Panc1 (cell line): ENCODE measurements around the gene IDI1.

Experiments used
- POLR2AphosphoS5 ChIP-seq: IDR thresholded peaks from 2 replicates; pipeline ENCODE4 v1.6.1; 2012; ENCODE audit warnings: mild to moderate bottlenecking, low read depth, low read length, moderate library complexity
- SIN3A ChIP-seq: IDR thresholded peaks from 2 replicates; pipeline ENCODE4 v1.6.1; 2012; ENCODE audit warnings: low read depth, mild to moderate bottlenecking, low read length, moderate library complexity, borderline replicate concordance; ENCODE audit not compliant: insufficient read depth
- TF ChIP-seq, protein P1 (sequence below): fragments of 450-650 bp; IDR thresholded peaks from 2 replicates; pipeline ENCODE4 v1.5.1; 2017; ENCODE audit warnings: mild to moderate bottlenecking

DNA sequence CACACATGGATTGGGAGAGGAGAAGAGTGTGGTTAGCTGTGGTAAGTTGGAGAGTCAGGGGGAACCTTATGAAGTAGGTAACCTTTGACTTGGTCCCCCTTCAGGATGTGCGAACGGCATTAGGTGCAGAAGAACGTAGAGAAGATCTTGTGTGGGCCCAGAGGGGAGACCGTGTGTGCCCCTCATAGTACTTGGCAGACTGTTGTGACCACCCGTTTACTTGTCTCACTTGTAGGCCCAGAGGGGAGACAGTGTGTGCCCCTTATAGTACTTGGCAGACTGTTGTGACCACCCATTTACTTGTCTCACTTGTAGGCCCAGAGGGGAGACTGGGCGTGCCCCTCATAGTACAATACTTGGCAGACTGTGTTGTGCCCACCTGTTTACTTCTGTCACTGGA is 58.1 kb downstream of the IDI1 start:
- TF ChIP-seq, protein P1, sequence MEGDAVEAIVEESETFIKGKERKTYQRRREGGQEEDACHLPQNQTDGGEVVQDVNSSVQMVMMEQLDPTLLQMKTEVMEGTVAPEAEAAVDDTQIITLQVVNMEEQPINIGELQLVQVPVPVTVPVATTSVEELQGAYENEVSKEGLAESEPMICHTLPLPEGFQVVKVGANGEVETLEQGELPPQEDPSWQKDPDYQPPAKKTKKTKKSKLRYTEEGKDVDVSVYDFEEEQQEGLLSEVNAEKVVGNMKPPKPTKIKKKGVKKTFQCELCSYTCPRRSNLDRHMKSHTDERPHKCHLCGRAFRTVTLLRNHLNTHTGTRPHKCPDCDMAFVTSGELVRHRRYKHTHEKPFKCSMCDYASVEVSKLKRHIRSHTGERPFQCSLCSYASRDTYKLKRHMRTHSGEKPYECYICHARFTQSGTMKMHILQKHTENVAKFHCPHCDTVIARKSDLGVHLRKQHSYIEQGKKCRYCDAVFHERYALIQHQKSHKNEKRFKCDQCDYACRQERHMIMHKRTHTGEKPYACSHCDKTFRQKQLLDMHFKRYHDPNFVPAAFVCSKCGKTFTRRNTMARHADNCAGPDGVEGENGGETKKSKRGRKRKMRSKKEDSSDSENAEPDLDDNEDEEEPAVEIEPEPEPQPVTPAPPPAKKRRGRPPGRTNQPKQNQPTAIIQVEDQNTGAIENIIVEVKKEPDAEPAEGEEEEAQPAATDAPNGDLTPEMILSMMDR: no peak
- TF ChIP-seq POLR2AphosphoS5 (no peak), SIN3A (no peak)
